Gastroesophageal sphincter (tissue), 4 donors: ENCODE measurements around the gene SHISAL2A. TPM values are rescaled to one million over a fixed set of nuclear protein-coding genes. Genes with fewer than 3 reads are reported as not detected.

ENCODE experiments used
- ATAC-seq: fragments of 150-250 bp; one replicate; pipeline ENCODE4 v1.9.1; 2016; ENCODE audit warnings: mild to moderate bottlenecking, moderate library complexity
- H3K27ac ChIP-seq, 4 donors: fragments of 200-600 bp; sonication (generic) in 3 of 4; 1 replicate in 3 of 4; 2 replicates in 1 of 4; pipeline ENCODE4 v1.5.1; 2016 to 2019
- H3K27me3 ChIP-seq: fragments of 200-600 bp; sonication (generic); one replicate; pipeline ENCODE4 v1.5.1; 2019
- H3K36me3 ChIP-seq, 2 donors: fragments of 200-600 bp; sonication (generic); one replicate each; pipeline ENCODE4 v1.5.1; 2019; ENCODE audit warnings: control low read depth in 1 of 2
- H3K4me1 ChIP-seq, 3 donors: fragments of 200-600 bp; sonication (generic); 1 replicate in 2 of 3; 2 replicates in 1 of 3; pipeline ENCODE4 v1.5.1; 2016 to 2019; ENCODE audit warnings: control low read depth in 2 of 3
- H3K4me3 ChIP-seq, 2 donors: fragments of 200-600 bp; sonication (generic); one replicate each; pipeline ENCODE4 v1.5.1; 2019; ENCODE audit warnings: mild to moderate bottlenecking in 1 of 2, moderate library complexity in 1 of 2
- H3K9me3 ChIP-seq, 3 donors: fragments of 200-600 bp; sonication (generic); one replicate each; pipeline ENCODE4 v1.5.1; 2017 to 2019; ENCODE audit warnings: control low read depth in 2 of 3
- EP300 ChIP-seq: sonication (generic); formaldehyde crosslinking; IDR thresholded peaks from one replicate; pipeline ENCODE4 v1.6.1; 2017; ENCODE audit warnings: antibody characterized with exemption, mild to moderate bottlenecking
- POLR2A ChIP-seq, 2 donors: fragments of 450-650 bp; IDR thresholded peaks; one replicate each; pipeline ENCODE4 v1.6.1; 2017; ENCODE audit warnings: antibody characterized with exemption in 2 of 2, mild to moderate bottlenecking in 2 of 2, moderate library complexity in 1 of 2
- POLR2AphosphoS5 ChIP-seq: sonication (generic); formaldehyde crosslinking; IDR thresholded peaks from one replicate; pipeline ENCODE4 v1.6.1; 2017; ENCODE audit warnings: antibody characterized with exemption
- WGBS, 2 donors: methylation state at CpG; one replicate each; pipeline ENCODE4 v1.1.5; 2018; ENCODE audit warnings: low coverage in 1 of 2; 5-methylcytosine and 5-hydroxymethylcytosine counted together
- total RNA-seq, 4 donors: library from RNA; depleted of rRNA; stranded (reverse); fragments of >200 nt; gene quantifications; one replicate each; pipeline ENCODE4 v1.1.0, GENCODE V29; 2016
- TF ChIP-seq, protein P1 (sequence below), 4 experiments: fragments of 200-600 bp in 2 of 4; fragments of 450-650 bp in 2 of 4; sonication (generic) in 1 of 4; IDR thresholded peaks; one replicate each; pipeline ENCODE4 v1.5.1; 2017 to 2019; ENCODE audit warnings: antibody characterized with exemption in 4 of 4, mild to moderate bottlenecking in 2 of 4, moderate library complexity in 2 of 4

Gene SHISAL2A
- total RNA-seq, 4 donors from 2014 or later = not detected

DNA sequence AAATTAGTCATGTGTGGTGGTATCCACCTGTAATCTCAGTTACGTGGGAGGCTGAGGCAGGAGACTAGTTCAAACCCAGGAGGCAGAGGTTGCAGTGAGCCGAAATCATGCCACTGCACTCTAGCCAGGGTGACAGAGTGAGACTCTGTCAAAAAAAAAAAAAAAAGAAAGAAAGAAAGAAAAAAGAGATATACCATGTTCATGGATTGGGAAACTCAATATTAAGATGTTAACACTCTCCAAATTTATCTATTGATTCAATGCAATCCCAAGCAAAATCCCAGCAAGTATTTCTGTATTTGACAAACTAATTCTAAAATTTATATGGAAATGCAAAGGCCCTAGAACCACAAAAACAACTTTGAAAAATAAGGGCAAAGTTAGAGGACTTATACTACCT lies 11.0 kb upstream of the SHISAL2A start:
- Histone ChIP-seq H3K4me1 (no peaks in the 10 kb centered on the region), H3K27ac (no peak overlapping the region), H3K36me3 (peaks cover 0 to 18% of the 10 kb centered on the region in 2 donors), H3K4me3 (no peak overlapping the region), H3K9me3 (peaks cover 0 to 44% (median 0%) of the 10 kb centered on the region in 3 donors), H3K27me3 (no peaks in the 10 kb centered on the region)
- TF ChIP-seq POLR2A (IDR thresholded peaks at IDR 0.05) (no peak), EP300 (no peak), POLR2AphosphoS5 (no peak)
- TF ChIP-seq, protein P1, sequence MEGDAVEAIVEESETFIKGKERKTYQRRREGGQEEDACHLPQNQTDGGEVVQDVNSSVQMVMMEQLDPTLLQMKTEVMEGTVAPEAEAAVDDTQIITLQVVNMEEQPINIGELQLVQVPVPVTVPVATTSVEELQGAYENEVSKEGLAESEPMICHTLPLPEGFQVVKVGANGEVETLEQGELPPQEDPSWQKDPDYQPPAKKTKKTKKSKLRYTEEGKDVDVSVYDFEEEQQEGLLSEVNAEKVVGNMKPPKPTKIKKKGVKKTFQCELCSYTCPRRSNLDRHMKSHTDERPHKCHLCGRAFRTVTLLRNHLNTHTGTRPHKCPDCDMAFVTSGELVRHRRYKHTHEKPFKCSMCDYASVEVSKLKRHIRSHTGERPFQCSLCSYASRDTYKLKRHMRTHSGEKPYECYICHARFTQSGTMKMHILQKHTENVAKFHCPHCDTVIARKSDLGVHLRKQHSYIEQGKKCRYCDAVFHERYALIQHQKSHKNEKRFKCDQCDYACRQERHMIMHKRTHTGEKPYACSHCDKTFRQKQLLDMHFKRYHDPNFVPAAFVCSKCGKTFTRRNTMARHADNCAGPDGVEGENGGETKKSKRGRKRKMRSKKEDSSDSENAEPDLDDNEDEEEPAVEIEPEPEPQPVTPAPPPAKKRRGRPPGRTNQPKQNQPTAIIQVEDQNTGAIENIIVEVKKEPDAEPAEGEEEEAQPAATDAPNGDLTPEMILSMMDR (IDR thresholded peaks at IDR 0.05) = no peak
- 100% methylated on average over 1 to 2 of the region's 2 CpGs for WGBS, 2 donors
- no peak for ATAC-seq

DNA sequence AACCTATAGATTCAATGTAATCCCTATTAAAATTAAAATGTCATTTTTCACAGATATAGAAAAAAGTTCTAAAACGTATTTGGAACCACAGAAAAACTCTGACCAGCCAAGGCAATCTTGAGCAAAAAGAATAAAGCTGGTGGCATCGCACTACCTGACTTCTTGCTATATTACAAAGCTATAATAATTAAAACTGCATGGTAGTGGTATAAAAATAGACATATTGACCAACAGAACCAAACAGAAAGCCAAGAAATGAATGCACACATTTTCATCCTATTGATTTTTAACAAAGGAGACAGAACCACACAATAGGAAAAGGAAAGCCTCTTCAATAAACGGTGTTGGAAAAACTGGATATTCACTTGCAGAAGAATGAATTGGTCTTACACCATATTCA lies 9.2 kb upstream of the SHISAL2A start:
- Histone ChIP-seq H3K27ac (no peak overlapping the region), H3K9me3 (peaks cover 0 to 44% (median 0%) of the 10 kb centered on the region in 3 donors), H3K27me3 (no peaks in the 10 kb centered on the region), H3K4me1 (no peaks in the 10 kb centered on the region), H3K4me3 (no peak overlapping the region), H3K36me3 (peaks cover 0 to 4% of the 10 kb centered on the region in 2 donors)
- no peak for ATAC-seq
- TF ChIP-seq EP300 = no peak
- TF ChIP-seq POLR2A (IDR thresholded peaks at IDR 0.05) = no peak
- TF ChIP-seq POLR2AphosphoS5 = no peak
- TF ChIP-seq, protein P1 (IDR thresholded peaks at IDR 0.05) = no peak
- WGBS, 2 donors = 85 to 90% methylated on average over 3 of the region's 3 CpGs

DNA sequence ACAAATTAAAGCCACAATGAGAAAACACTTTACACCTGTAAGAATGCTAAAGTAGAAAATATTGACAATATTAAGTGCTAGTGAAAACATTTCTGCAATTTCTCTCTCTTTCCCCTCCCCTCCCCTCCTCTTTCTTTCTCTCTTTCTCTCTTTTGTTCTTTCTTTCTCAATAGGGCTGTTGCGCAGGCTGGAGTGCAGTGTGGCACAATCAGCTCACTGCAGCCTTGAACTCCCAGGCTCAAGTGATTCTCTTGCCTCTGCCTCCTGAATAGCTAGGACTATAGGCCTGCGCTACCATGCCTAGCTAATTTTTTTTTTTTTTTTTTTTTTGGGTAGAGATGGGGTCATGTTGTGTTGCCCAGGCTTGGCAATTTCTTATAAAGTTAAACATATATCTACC lies 5.9 kb upstream of the SHISAL2A start:
- peaks cover 0 to 3% of the 10 kb centered on the region in 2 donors for H3K36me3 ChIP-seq
- 83 to 87% methylated on average over 2 of the region's 2 CpGs for WGBS, 2 donors

DNA sequence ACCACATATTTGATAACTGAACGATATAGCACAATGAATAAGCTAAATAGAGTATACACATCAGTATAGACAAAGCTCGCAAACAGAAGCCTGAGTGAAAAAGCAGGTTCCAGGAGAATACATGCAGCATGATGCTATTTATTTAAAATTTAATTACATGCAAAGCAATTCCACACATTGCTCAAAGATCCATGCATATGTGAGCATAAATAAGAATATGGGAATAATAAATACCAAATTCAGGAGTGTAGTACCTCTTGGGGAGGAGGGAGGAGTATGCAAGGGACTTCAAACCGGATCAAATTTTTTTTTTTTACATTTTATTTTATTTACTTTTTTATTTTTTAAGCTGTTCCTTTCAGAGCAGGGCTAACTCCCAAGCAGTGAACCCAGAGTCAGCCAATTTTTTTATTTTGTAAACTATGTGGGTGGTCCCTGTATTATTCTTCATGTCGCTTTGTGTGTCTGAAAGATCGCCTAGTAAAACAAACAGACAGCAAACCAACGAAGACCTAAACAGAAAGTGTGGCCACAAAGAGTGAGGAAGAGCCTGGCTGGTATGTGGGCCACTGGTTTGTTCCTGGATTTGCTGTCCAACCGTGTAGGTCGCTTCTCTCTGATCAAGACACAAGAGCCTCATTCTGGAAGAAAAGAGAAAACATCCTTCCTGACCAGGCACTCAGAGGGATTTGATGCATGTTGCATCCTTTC lies 4.2 kb upstream of the SHISAL2A start:
- Histone ChIP-seq H3K36me3 (no peaks in the 10 kb centered on the region), H3K9me3 (peaks cover 0 to 11% (median 0%) of the 10 kb centered on the region in 3 donors), H3K4me3 (no peak overlapping the region), H3K4me1 (peaks cover 0 to 14% (median 7%) of the 10 kb centered on the region in 3 donors), H3K27me3 (peaks cover 27% of the 10 kb centered on the region), H3K27ac (no peak overlapping the region)
- 60 to 61% methylated on average over 5 to 7 of the region's 8 CpGs for WGBS, 2 donors
- TF ChIP-seq POLR2A (IDR thresholded peaks at IDR 0.05) (no peak), POLR2AphosphoS5 (no peak)
- TF ChIP-seq, protein P1 (IDR thresholded peaks at IDR 0.05) = no peak
- ATAC-seq = no peak

More for the DNA sequence above, 5.9 kb upstream of the SHISAL2A start:
- ATAC-seq = no peak
- Histone ChIP-seq H3K27me3 (peaks cover 10% of the 10 kb centered on the region), H3K4me3 (no peak overlapping the region), H3K9me3 (peaks cover 0 to 28% (median 0%) of the 10 kb centered on the region in 3 donors), H3K4me1 (no peaks in the 10 kb centered on the region), H3K27ac (no peak overlapping the region)
- TF ChIP-seq EP300 (no peak), POLR2AphosphoS5 (no peak), POLR2A (IDR thresholded peaks at IDR 0.05) (no peak)
- TF ChIP-seq, protein P1 (IDR thresholded peaks at IDR 0.05) = no peak

DNA sequence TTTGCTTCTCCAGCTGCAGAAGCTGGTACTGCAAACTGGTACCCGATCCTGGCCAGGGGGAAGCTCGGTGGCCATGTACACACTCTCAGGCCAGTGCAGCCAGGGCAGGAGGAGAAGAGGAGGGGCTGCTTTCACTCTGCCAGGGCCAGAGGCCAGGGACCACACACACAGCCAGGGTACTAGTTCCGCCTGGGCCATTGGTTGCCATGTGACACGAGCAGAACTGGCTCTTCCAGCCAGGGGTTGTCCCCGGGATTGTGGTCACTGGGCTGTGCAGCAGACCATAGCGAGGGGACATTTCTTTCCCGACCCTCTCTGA lies 3.7 kb upstream of the SHISAL2A start:
- Histone ChIP-seq H3K4me1 (peaks cover 0 to 14% (median 7%) of the 10 kb centered on the region in 3 donors), H3K9me3 (peaks cover 0 to 6% (median 0%) of the 10 kb centered on the region in 3 donors), H3K4me3 (no peak overlapping the region), H3K27ac (no peak overlapping the region), H3K27me3 (peaks cover 32% of the 10 kb centered on the region), H3K36me3 (no peaks in the 10 kb centered on the region)
- WGBS, 2 donors = 33 to 87% methylated on average over 3 of the region's 7 CpGs
- no peak for ATAC-seq
- TF ChIP-seq, protein P1 (IDR thresholded peaks at IDR 0.05) = no peak
- TF ChIP-seq EP300 (no peak), POLR2A (IDR thresholded peaks at IDR 0.05) (no peak), POLR2AphosphoS5 (no peak)
